AG04449 (cell line): Measurements from ENCODE around the gene AURKB.
"Not testable (repeated sequence)": the region's sequence is repeated elsewhere in the genome, so short reads cannot be mapped to it uniquely, and the experiment has no call there.

Experiments
- CTCF ChIA-PET: fragments of 350-600 bp; formaldehyde crosslinking; extraction: SDS; loops from one replicate; lab custom pipeline; 2021; ENCODE audit warnings: antibody characterized with exemption; lab: Yijun Ruan, JAX
- POLR2A ChIA-PET: fragments of 400-600, 350-600 bp; formaldehyde crosslinking; extraction: SDS; loops from one replicate; lab custom pipeline; 2020; ENCODE audit warnings: antibody characterized with exemption, inconsistent platforms; lab: Yijun Ruan, JAX
- DNase-seq: peaks from one replicate; pipeline ENCODE4 v3.0.0-alpha.2; 2010; ENCODE audit warnings: low read depth, low spot score
- H3K4me3 ChIP-seq: 2 replicates; pipeline ENCODE4 v1.5.1; 2011; ENCODE audit warnings: low read depth, mild to moderate bottlenecking, control low read depth, low read length
- TF ChIP-seq, protein P1 (sequence below): IDR thresholded peaks from one replicate; pipeline ENCODE4 v1.5.1; 2011; ENCODE audit warnings: mild to moderate bottlenecking, moderate library complexity, low read length, control low read depth, inconsistent platforms; ENCODE audit not compliant: insufficient read depth; ENCODE audit errors: missing control alignments

Gene AURKB

DNA sequence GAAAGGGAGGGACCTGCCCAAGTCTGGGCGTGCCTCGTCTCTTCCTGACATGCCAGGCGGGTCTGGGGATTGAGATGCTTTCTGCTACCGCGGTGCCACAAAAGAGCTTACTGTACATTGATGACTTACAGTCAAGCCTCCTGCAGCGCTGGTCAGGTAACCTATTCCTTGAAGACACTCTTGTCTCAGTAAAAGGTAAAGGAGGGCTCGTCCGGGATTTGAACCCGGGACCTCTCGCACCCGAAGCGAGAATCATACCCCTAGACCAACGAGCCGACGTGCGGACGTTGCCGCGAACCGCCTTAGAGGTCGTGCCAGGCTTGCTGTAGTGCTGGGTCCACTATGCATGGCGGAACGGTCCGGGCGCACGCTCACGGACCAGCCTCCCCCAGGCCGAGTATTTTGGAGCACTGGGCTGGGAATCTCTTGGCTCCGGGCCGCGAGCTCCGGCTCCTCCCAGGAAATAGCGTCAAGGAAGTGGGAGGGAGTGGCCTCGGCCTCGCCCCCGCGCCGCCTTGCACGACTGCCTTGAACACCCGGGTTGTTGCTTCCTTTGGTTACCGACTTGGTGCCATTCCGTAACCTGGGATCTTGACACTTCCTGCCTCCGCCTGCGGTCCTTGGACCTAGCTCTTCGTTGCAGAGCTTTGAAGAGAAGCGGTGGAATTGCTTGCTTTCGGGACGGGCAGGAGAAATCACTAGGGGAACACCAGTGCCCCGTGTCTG is 12.4 kb upstream of the AURKB start:
- H3K4me3 ChIP-seq: peak overlapping the region; percentile 89
- POLR2A ChIA-PET: interaction anchor here (0.5 to 3.9 kb wide), 9 partner anchors 12 to 244 kb away, joined by 3 to 29 read pairs (median 5); partner anchors contain the start of genes AURKB and BORCS6
- TF ChIP-seq, protein P1, sequence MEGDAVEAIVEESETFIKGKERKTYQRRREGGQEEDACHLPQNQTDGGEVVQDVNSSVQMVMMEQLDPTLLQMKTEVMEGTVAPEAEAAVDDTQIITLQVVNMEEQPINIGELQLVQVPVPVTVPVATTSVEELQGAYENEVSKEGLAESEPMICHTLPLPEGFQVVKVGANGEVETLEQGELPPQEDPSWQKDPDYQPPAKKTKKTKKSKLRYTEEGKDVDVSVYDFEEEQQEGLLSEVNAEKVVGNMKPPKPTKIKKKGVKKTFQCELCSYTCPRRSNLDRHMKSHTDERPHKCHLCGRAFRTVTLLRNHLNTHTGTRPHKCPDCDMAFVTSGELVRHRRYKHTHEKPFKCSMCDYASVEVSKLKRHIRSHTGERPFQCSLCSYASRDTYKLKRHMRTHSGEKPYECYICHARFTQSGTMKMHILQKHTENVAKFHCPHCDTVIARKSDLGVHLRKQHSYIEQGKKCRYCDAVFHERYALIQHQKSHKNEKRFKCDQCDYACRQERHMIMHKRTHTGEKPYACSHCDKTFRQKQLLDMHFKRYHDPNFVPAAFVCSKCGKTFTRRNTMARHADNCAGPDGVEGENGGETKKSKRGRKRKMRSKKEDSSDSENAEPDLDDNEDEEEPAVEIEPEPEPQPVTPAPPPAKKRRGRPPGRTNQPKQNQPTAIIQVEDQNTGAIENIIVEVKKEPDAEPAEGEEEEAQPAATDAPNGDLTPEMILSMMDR: no peak
- CTCF ChIA-PET: interaction anchor here (0.8 to 4.6 kb wide), 13 partner anchors 23 to 104 kb away, joined by 3 to 21 read pairs (median 5); partner anchors contain the start of genes ALOXE3, PFAS and SLC25A35
- DNase-seq: peak; percentile 62

DNA sequence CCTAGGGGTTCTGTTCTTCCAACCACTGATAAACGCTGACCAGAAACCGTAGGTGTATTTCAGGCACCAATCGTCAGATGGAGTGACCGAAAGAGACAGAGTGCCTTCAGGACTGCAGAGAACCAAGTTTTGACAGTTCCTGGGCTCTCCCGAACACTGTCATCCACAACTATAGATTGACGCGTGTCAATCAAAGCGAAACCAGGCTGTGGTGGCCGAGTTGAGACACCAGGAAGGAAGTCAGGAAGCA is 11.9 kb upstream of the AURKB start:
- ChIA-PET POLR2A (interaction anchor here (0.5 to 3.9 kb wide), 9 partner anchors 12 to 244 kb away, joined by 3 to 29 read pairs (median 5); partner anchors contain the start of genes AURKB and BORCS6), CTCF (interaction anchor here (0.8 to 4.6 kb wide), 15 partner anchors 23 to 104 kb away, joined by 3 to 21 read pairs (median 5); partner anchors contain the start of genes ALOXE3, PFAS and SLC25A35)
- TF ChIP-seq, protein P1: no peak
- no peak for DNase-seq
- H3K4me3 ChIP-seq: peak overlapping the region; percentile 89

DNA sequence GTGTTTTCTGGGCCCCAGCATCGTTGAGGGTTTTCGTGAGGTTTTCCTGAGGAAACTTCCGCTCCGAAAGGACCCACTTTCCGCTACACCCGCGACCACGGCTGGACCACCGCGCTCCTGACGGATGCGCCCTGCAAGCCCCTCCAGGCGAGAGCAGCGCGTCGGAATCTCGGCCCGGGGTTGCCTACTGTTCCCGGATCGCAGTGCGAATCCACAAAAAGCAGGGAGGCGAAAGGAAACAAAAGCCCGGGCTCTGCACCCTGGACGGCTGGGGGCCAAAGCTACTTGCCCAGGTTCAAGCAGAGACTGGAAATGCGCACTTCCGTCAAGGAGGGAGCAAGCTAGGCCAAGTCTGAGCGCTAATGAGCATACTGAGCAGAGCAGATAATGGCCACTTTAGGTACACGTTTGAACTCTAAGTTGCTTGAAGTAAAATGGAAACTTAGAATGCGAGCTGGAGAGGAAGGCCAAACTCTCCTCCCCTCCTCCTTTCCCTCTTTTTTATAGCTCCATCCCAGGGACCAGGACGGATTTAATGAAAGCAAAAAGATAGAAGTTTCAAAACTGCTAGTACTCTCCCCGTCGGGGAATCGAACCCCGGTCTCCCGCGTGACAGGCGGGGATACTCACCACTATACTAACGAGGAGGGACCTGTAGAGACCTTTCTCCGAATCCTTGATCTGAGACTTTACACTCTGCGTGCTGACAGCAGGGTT is 11.4 kb upstream of the AURKB start:
- ChIA-PET POLR2A (interaction anchor here (0.5 to 3.9 kb wide), 10 partner anchors 11 to 102 kb away, joined by 3 to 29 read pairs (median 5); partner anchors contain the start of genes AURKB, BORCS6 and CTC1), CTCF (interaction anchor here (1.0 to 4.6 kb wide), 13 partner anchors 11 to 103 kb away, joined by 3 to 21 read pairs (median 5); partner anchors contain the start of genes ALOXE3, PFAS and SLC25A35)
- H3K4me3 ChIP-seq: peak overlapping the region; percentile 89
- peak; percentile 62 for DNase-seq
- TF ChIP-seq, protein P1: no peak

DNA sequence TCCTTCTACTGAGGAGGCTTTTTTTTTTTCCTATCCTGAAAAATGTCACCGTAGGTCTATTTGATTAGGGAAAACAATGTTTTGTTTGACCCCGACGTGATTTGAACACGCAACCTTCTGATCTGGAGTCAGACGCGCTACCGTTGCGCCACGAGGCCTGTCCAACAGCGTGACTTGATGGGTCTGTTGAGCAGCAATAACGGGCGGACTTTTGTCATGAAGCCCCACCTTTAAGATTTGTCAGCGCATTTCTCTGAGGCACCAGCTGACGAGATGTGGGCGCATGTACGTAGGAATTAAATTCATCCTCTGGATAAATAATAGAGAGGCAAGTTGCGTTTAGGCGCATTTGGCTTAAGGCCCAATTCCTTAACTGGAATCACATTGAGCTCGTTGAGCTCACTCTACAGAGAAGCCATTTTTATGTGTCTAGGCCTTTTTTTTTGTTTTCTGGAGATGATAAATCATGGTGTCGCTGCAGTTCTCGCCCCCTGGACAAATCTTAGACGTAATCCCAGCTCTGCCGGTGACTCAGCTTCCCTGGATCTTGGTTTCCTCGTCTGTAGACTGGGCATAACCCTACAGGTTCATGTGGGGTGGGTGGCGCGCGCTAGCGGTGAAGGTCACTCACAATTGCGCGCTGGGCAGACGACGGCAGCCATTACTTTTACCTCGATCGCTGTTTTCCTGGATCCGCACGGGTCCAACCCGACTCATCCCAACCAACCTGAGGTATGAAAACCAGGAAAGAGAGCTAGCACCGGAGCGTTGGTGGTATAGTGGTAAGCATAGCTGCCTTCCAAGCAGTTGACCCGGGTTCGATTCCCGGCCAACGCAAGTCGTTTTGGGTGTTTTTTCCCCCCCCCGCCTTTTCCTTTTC is 10.6 kb upstream of the AURKB start:
- H3K4me3 ChIP-seq: peak overlapping the region; percentile 70
- ChIA-PET POLR2A (interaction anchor here (0.7 to 3.9 kb wide), 6 partner anchors 27 to 101 kb away, joined by 3 to 29 read pairs (median 8); partner anchors contain the start of genes BORCS6 and CTC1), CTCF (interaction anchor here (1.0 to 4.6 kb wide), 9 partner anchors 10 to 102 kb away, joined by 3 to 21 read pairs (median 5); partner anchors contain the start of genes ALOXE3 and SLC25A35)
- TF ChIP-seq, protein P1: no peak
- peak; percentile 79 for DNase-seq

DNA sequence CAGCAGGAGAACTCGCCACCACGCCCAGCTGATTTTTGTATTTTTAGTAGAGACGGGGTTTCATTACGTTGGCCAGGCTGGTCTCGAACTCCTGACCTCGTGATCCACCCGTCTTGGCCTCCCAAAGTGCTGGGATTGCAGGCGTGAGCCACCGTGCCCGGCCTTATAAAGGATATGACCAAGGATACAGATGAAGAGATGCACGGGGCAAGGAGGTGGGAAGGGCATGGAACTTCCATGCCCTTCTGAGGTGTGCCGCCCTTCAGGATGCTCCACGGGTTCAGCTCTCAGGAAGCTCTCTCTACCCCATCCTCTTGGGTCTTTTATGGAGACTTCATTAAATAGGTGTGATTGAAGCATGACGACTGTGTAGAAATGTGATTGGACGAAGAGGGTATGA is 3.6 kb upstream of the AURKB start:
- CTCF ChIA-PET: interaction anchor here (1.1 kb wide), 1 partner anchor 95 kb away, joined by 4 read pairs; no protein-coding TSS in a partner anchor
- DNase-seq, POLR2A ChIA-PET, H3K4me3 ChIP-seq: not testable (repeated sequence)
